Astrocyte of the hippocampus (primary cell): ENCODE measurements around the gene AGPAT3.

Experiments
- DNase-seq: peaks from one replicate; pipeline ENCODE4 v3.0.0; 2011; ENCODE audit warnings: low read depth, low spot score

AGPAT3 gene

GRCh38 chr21:43975469-43976098 is 110.6 kb downstream of the AGPAT3 start:
- peak; percentile 83 for DNase-seq

DNA sequence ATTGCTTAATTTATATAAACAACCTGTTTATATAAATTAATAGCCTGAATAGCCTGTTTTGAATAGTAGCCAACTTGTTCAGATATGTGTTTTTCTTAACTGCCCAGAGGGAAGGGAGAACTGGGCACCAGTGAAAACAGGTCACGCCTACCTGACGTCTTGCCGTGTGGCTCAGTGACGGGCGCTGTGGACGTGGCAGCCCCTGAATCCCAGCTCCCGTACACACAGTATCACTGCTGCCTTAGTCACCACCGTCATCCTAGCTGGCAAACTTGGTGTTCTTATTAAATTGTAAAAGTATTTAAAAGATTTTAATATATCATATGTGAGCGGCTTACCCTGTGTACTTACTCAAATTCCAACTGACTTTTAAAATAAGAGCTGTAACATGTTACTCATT is 111.6 kb downstream of the AGPAT3 start:
- DNase-seq, result no peak

- no peak for DNase-seq
Observed at GRCh38 chr21:43978060-43978459, 113.0 kb downstream of the AGPAT3 start.

- no peak for DNase-seq
Observed at GRCh38 chr21:43979654-43980053, 114.6 kb downstream of the AGPAT3 start.

DNA sequence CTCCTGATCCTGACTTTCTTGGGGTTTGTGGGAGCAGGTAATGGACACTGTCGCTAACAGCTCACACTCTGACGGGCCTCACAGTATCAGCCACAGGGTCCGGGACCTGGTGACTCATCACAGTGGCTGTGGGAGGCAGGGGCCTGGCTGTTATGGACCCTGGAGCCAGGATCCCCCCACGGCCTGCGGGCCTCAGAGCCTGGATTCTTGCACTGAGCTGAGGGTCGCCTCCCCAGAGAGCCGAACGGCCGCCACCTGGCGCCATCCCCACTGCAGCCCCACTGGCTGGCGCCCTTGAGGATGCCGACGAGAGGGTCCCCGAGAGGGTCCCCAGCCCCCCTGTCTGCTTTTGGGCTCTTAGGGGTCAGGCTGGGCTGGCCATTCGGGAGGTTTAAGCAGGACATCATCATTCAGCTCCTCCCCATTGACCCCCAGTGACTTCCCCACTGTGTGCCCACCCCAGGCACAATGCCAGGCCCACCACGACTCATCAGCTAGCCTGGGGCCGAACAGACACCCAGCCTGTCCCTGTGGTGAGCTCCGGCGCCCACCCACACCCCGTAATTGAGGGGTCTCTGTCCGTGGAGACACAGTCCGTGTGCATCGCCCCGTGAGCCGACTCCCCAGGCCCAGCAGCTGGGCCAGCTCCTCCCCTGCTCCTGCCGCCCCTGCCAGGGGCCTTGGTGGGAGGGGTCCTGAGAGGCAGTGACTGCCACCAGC is 116.3 kb downstream of the AGPAT3 start:
- DNase-seq, result no peak

DNA sequence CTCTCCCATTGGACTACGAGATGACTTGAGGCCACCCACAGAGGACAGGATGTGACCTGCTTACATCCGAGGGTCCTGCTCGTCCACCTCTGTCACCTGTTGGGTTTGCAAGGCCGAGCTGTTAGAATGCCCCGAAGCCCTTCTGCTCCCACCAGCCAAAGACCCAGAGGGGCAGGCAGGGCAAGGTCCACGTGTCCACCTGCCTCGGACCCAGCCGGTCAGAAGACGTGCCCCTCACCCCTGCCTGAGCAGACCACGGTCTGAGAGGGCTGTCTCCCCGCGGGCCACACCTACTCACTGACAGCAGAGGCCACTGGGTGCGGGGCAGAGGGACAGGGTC is 116.8 kb downstream of the AGPAT3 start:
- DNase-seq, result no peak

- DNase-seq, result no peak
Observed at GRCh38 chr21:43982489-43983078, 117.6 kb downstream of the AGPAT3 start.

DNA sequence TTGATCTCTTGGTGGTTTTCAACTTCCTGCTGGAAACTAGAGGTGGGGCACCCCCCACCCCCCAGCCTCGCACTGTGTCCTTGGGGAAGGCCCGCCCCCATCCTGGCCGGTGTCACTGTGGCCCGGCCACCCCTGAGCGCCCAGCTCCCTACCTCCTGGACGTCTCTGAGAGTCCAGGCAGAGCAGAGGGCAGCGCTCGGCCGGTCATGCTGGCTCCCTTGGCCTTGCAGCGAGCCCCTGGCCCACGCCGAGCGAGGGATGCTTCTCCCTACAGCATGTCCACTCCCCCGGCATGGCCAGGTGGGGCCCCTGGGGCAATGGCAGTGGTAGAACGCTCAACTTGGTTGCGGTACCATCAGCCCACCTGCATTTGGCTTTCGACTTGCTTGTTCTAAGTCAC is 118.4 kb downstream of the AGPAT3 start:
- no peak for DNase-seq

DNA sequence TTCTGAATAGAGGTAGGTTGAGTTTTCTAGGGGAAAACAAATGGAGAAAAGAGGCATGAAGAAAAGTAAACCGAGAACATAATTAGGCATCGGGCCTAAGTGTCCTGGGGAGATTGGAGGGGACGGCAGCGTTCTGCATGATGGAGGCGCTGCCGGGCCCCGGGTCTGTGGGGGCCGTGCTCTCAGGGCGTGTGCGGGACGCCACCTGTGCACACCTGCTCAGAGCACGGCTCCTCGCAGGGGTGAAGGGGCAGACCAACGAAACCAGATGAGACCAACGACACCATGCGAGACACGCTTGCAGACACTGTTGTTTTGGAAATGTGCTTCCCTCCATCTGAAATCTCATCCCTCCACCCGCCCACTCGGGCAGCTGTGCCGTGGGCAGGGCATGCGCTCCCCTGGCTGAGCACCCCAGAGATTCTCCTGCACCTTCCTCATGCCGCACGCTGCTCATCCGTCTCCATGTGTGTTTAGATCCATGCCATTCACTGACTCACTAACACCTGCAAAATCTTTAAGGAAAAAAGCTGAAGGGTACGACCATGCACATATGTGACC is 118.9 kb downstream of the AGPAT3 start:
- no peak for DNase-seq

DNA sequence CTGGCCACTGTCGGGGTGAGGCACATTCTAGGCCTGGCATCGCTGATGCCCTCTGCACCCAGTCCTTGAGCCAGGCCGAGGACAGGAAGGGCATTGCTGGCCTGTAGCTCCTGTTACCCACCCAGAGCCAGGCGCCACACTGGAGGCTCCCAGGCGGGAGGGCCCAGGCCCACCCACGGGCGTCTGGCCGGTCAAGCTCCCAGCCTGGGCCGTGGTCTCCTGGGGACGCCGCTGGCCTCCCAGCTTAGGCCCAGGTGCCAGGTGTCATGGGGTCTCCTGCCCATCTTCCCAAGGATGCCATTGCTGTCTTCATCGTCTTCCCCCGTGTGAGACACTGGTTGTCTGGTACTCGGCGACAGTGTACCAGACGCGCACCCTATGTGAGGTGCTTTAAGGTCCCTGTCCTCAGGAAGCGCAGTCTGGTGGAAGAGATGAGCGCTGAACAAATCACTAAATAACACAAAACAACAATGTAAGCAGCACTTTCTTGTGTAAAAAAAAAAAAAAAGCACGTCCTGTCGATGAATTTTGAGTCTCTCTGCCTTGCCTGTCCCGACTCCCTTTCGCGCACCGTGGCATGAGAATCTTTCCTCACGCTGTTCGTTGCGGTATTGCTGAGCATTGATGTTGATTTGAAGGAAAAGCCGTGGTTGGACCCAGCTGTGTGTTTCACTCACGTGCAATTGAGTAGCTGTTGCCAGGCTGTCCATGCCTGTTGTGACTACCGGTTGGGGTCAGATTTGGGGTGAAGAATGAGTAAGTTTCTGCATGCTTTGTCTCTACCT is 120.1 kb downstream of the AGPAT3 start:
- DNase-seq, result peak; percentile 19

GRCh38 chr21:43985690-43986251 is 120.7 kb downstream of the AGPAT3 start:
- DNase-seq, result no peak

DNA sequence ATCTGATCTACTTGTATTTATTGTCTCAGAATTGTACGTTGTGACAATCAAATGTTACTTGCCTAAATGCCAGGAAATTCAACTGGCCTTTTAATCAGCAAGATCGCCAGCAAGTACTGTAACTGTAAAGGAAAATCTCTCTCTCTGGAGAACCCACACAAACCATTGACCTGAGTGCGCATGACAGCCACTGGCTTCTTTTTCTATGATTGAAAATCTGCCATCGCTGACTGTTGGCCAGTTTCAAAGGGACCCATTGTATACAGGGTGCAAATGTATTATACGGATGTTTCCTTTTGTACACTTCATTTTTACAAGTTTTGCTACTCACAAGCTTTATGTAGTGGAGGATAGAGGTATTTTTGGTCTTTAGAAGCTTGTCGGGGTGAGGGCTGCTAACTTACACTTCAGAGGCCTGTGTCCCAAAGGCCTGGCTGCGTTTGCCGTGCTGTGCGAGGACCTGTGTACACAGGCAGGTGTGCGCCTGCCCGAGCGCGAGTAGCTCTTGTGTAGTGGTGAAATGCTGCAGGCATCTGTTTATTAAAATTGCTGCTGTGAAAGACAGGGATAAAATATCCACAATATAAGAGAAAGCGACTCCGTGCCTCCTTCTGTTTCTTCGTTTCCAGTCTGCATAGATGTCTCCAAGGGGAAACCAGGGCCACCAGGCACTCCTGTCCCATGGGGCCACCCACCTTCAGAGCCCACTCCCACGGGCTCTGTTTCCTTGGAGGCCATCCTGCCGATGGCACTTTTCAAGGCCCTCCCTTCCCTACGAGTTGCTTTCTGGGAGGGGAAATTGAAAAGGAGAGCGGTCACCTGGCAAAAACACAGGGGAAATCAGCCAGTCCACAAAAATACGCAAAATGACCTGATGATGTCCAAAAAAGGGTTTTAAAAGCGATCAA is 121.8 kb downstream of the AGPAT3 start:
- DNase-seq, result no peak

DNA sequence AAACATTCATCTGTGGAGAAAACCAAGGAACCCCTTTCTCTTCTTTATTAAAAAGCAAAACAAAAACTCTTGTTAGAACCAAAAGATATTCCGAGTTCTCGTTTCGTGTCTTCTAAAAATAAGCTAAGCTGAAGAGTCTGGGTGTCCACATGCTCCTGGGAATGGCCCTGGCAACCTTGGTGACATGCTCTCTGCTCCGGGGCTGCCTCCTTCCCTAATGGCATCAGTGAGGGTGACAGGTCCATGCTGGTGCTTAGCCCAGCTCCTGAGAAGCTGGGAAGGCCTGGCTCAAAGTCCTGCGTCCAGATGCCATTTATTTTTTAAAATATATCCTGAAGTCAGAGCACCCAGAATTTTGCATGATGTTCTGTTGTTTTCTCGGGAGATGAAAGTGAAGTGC is 122.5 kb downstream of the AGPAT3 start:
- DNase-seq, result no peak

- DNase-seq, result no peak
Observed at GRCh38 chr21:43988016-43988415, 123.0 kb downstream of the AGPAT3 start.

- no peak for DNase-seq
Observed at GRCh38 chr21:43988506-43989230, 123.6 kb downstream of the AGPAT3 start.

- no peak for DNase-seq
Observed at GRCh38 chr21:43989401-43989800, 124.4 kb downstream of the AGPAT3 start.

DNA sequence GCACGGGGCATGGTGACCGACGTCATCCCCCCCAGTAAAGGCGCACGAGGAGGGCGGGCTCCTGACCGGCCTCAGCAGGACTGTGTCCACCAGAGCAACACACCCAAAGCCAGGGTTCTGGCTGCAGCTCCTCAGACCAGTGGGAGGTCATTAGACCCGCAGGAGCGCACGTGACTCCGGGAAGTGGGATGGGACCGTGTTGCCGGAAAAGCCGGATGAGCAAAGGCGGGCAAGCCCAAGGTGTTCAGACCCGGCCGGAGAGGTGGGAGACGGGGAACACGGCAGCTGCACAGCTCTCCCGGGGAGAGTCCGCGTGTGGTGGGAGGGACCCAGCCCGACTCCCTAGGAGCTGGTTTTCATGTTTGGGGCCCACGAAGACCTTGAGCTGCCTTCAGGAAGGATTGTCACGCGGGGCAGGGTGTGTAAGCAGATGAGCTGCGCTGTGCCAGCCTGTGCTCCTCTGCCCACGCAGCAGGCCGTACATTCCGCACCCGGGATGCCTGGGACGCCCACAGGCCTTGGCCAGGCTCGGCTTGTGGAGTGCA is 126.5 kb downstream of the AGPAT3 start:
- no peak for DNase-seq

GRCh38 chr21:43992121-43992520 is 127.1 kb downstream of the AGPAT3 start:
- no peak for DNase-seq

DNA sequence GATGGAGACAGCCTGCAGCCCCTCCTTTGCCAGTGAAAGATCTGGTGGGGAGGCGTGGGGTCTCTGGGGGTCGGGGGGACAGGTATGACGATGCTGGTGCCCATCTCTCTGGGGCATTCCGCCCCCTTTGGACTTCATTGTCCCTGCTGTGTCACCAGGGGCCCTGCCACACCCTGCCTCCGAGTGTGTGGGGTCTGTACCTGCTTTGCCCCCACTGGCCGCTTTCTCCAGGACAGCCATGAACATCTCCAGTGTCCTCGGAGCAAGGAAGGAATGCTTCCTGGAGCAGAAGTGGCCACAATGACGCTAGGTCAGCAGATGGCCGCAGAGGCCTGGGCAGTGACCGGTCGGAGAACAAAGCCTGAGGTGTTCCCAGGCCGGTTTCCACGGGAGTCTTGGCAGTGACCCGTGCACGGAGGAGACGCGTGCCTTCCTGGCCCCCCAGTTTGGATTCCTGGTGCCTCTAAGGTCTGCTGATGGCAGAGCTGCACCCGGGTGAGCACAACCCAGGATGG is 128.5 kb downstream of the AGPAT3 start:
- no peak for DNase-seq

DNA sequence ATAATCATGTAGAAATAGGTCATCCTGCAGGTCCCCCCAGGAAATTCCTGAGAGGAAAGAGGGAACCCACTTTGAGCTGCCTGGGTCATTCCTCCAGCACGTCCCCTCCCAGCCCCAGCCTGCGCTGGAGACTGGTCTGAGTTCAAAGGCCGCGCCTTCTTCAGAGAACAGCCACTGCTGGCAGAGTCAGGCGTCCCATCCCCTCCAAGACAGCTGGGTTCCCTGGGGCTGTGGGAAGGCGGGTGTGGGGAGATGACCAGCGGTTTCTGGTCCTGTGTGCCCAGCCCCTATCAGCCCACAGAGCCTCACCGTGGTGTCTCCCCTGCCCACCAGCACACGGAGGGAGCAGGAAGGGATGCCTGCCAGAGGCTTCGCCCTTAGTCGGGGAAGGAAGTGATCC is 129.1 kb downstream of the AGPAT3 start:
- no peak for DNase-seq
